ENCODE measurements around the gene B4GALT1.
A peak's percentile ranks its signal among the peaks of the same experiment; 100 is the strongest.
"Not testable (repeated sequence)": the region's sequence is repeated elsewhere in the genome, so short reads cannot be mapped to it uniquely, and the experiment has no call there.

The B4GALT1 gene

GRCh38 chr9:33165263-33166151 lies 1.6 kb downstream of the B4GALT1 start:
- Histone ChIP-seq H4K8ac (ENCODE audit: low read depth, low read length) (no peak overlapping the region), H3K27ac (ENCODE audit: low read depth, low read length) (no peak overlapping the region), H3K56ac (ENCODE audit: low read length) (peak overlapping the region; percentile 97), H3K4ac (ENCODE audit: low read depth, low read length) (no peak overlapping the region), H3K18ac (ENCODE audit: low read length) (no peak overlapping the region), H3K36me3 (ENCODE audit: control insufficient read depth, insufficient read depth, low read length) (no peaks in the 10 kb centered on the region), H3K79me2 (ENCODE audit: control insufficient read depth, insufficient read depth, low read length) (peaks cover 15% of the 10 kb centered on the region), H3K27me3 (ENCODE audit: insufficient read depth, low read length, poor library complexity) (no peaks in the 10 kb centered on the region), H4K5ac (ENCODE audit: low read length) (no peak overlapping the region), H2BK15ac (replicated peaks; ENCODE audit: low read depth) (no peak overlapping the region), H2AK5ac (ENCODE audit: low read length) (no peak overlapping the region), H3K9ac (ENCODE audit: low read length) (peak overlapping the region; percentile 87), H2BK5ac (ENCODE audit: low read length) (no peak overlapping the region), H2BK120ac (ENCODE audit: low read depth, low read length) (no peak overlapping the region), H3K79me1 (ENCODE audit: low read length) (peaks cover 16% of the 10 kb centered on the region), H3K4me1 (ENCODE audit: control insufficient read depth, low read depth, low read length) (peaks cover 15% of the 10 kb centered on the region), H3K4me2 (ENCODE audit: low read length) (peak overlapping the region; percentile 77), H3K4me3 (ENCODE audit: low read length) (no peak overlapping the region), H3K23ac (ENCODE audit: low read length) (no peak overlapping the region)
- no CpG with 5 or more reads among the region's 10 CpGs for WGBS (ENCODE audit: extremely low coverage, insufficient coverage, low lambda C conversion rate)
- DNase-seq = peak; percentile 69

GRCh38 chr9:33164921-33165262 lies 2.2 kb downstream of the B4GALT1 start:
- H4K5ac ChIP-seq (ENCODE audit: low read length); H3K27ac ChIP-seq (ENCODE audit: low read depth, low read length); H3K23ac ChIP-seq (ENCODE audit: low read length); H4K8ac ChIP-seq (ENCODE audit: low read depth, low read length); H3K4me3 ChIP-seq (ENCODE audit: low read length); H3K18ac ChIP-seq (ENCODE audit: low read length); H3K4ac ChIP-seq (ENCODE audit: low read depth, low read length); H2BK5ac ChIP-seq (ENCODE audit: low read length); H2AK5ac ChIP-seq (ENCODE audit: low read length); H3K27me3 ChIP-seq (ENCODE audit: insufficient read depth, low read length, poor library complexity); H3K56ac ChIP-seq (ENCODE audit: low read length); DNase-seq; H2BK120ac ChIP-seq (ENCODE audit: low read depth, low read length); H2BK15ac ChIP-seq (replicated peaks; ENCODE audit: low read depth); H3K9ac ChIP-seq (ENCODE audit: low read length); H3K4me2 ChIP-seq (ENCODE audit: low read length); H3K36me3 ChIP-seq (ENCODE audit: control insufficient read depth, insufficient read depth, low read length): not testable (repeated sequence)
- no CpG with 5 or more reads among the region's 7 CpGs for WGBS (ENCODE audit: extremely low coverage, insufficient coverage, low lambda C conversion rate)
- peaks cover 16% of the 10 kb centered on the region for H3K79me1 ChIP-seq (ENCODE audit: low read length)
- peaks cover 15% of the 10 kb centered on the region for H3K4me1 ChIP-seq (ENCODE audit: control insufficient read depth, low read depth, low read length)
- peaks cover 15% of the 10 kb centered on the region for H3K79me2 ChIP-seq (ENCODE audit: control insufficient read depth, insufficient read depth, low read length)

- Histone ChIP-seq H3K18ac (ENCODE audit: low read length) (no peak overlapping the region), H4K5ac (ENCODE audit: low read length) (no peak overlapping the region), H2BK5ac (ENCODE audit: low read length) (no peak overlapping the region), H3K56ac (ENCODE audit: low read length) (no peak overlapping the region), H3K4me3 (ENCODE audit: low read length) (no peak overlapping the region), H3K79me2 (ENCODE audit: control insufficient read depth, insufficient read depth, low read length) (peaks cover 18% of the 10 kb centered on the region), H3K9ac (ENCODE audit: low read length) (no peak overlapping the region), H3K36me3 (ENCODE audit: control insufficient read depth, insufficient read depth, low read length) (no peaks in the 10 kb centered on the region), H3K79me1 (ENCODE audit: low read length) (peaks cover 21% of the 10 kb centered on the region), H3K4me2 (ENCODE audit: low read length) (no peak overlapping the region), H3K23ac (ENCODE audit: low read length) (no peak overlapping the region), H2BK15ac (replicated peaks; ENCODE audit: low read depth) (no peak overlapping the region), H3K27ac (ENCODE audit: low read depth, low read length) (no peak overlapping the region), H4K8ac (ENCODE audit: low read depth, low read length) (no peak overlapping the region), H3K4me1 (ENCODE audit: control insufficient read depth, low read depth, low read length) (peaks cover 21% of the 10 kb centered on the region), H3K4ac (ENCODE audit: low read depth, low read length) (no peak overlapping the region), H2BK120ac (ENCODE audit: low read depth, low read length) (no peak overlapping the region), H3K27me3 (ENCODE audit: insufficient read depth, low read length, poor library complexity) (no peaks in the 10 kb centered on the region), H2AK5ac (ENCODE audit: low read length) (no peak overlapping the region)
- DNase-seq = peak; percentile 18
- WGBS (ENCODE audit: extremely low coverage, insufficient coverage, low lambda C conversion rate) = no CpG with 5 or more reads among the region's 11 CpGs
Measured at GRCh38 chr9:33164138-33164809, 2.9 kb downstream of the B4GALT1 start.

- no peaks in the 10 kb centered on the region for H3K36me3 ChIP-seq (ENCODE audit: control insufficient read depth, insufficient read depth, low read length)
- no peak overlapping the region for H2BK120ac ChIP-seq (ENCODE audit: low read depth, low read length)
- DNase-seq = no peak
- H3K4me2 ChIP-seq (ENCODE audit: low read length) = no peak overlapping the region
- H3K4ac ChIP-seq (ENCODE audit: low read depth, low read length) = no peak overlapping the region
- no peak overlapping the region for H3K9ac ChIP-seq (ENCODE audit: low read length)
- peaks cover 22% of the 10 kb centered on the region for H3K79me1 ChIP-seq (ENCODE audit: low read length)
- no peak overlapping the region for H3K23ac ChIP-seq (ENCODE audit: low read length)
- H4K8ac ChIP-seq (ENCODE audit: low read depth, low read length) = no peak overlapping the region
- no peak overlapping the region for H3K27ac ChIP-seq (ENCODE audit: low read depth, low read length)
- no peak overlapping the region for H3K56ac ChIP-seq (ENCODE audit: low read length)
- no peak overlapping the region for H2AK5ac ChIP-seq (ENCODE audit: low read length)
- no peak overlapping the region for H3K4me3 ChIP-seq (ENCODE audit: low read length)
- H2BK5ac ChIP-seq (ENCODE audit: low read length) = no peak overlapping the region
- no peaks in the 10 kb centered on the region for H3K27me3 ChIP-seq (ENCODE audit: insufficient read depth, low read length, poor library complexity)
- H4K5ac ChIP-seq (ENCODE audit: low read length) = no peak overlapping the region
- WGBS (ENCODE audit: extremely low coverage, insufficient coverage, low lambda C conversion rate) = no CpG with 5 or more reads among the region's 8 CpGs
- no peak overlapping the region for H2BK15ac ChIP-seq (replicated peaks; ENCODE audit: low read depth)
- peaks cover 26% of the 10 kb centered on the region for H3K4me1 ChIP-seq (ENCODE audit: control insufficient read depth, low read depth, low read length)
- H3K79me2 ChIP-seq (ENCODE audit: control insufficient read depth, insufficient read depth, low read length) = peaks cover 19% of the 10 kb centered on the region
- no peak overlapping the region for H3K18ac ChIP-seq (ENCODE audit: low read length)
Measured at GRCh38 chr9:33163433-33164137, 3.6 kb downstream of the B4GALT1 start.

GRCh38 chr9:33162721-33163311 lies 4.3 kb downstream of the B4GALT1 start:
- no peak for DNase-seq
- H3K9ac ChIP-seq (ENCODE audit: low read length) = no peak overlapping the region
- no peak overlapping the region for H3K4me3 ChIP-seq (ENCODE audit: low read length)
- H2BK5ac ChIP-seq (ENCODE audit: low read length) = no peak overlapping the region
- no peak overlapping the region for H2BK15ac ChIP-seq (replicated peaks; ENCODE audit: low read depth)
- H3K23ac ChIP-seq (ENCODE audit: low read length) = no peak overlapping the region
- H3K36me3 ChIP-seq (ENCODE audit: control insufficient read depth, insufficient read depth, low read length) = no peaks in the 10 kb centered on the region
- no peaks in the 10 kb centered on the region for H3K27me3 ChIP-seq (ENCODE audit: insufficient read depth, low read length, poor library complexity)
- H3K4ac ChIP-seq (ENCODE audit: low read depth, low read length) = no peak overlapping the region
- H2AK5ac ChIP-seq (ENCODE audit: low read length) = no peak overlapping the region
- H3K56ac ChIP-seq (ENCODE audit: low read length) = no peak overlapping the region
- H3K27ac ChIP-seq (ENCODE audit: low read depth, low read length) = no peak overlapping the region
- H3K79me2 ChIP-seq (ENCODE audit: control insufficient read depth, insufficient read depth, low read length) = peaks cover 24% of the 10 kb centered on the region
- H3K4me2 ChIP-seq (ENCODE audit: low read length) = no peak overlapping the region
- H3K79me1 ChIP-seq (ENCODE audit: low read length) = peaks cover 27% of the 10 kb centered on the region
- no peak overlapping the region for H3K18ac ChIP-seq (ENCODE audit: low read length)
- WGBS (ENCODE audit: extremely low coverage, insufficient coverage, low lambda C conversion rate) = no CpG with 5 or more reads among the region's 9 CpGs
- peaks cover 29% of the 10 kb centered on the region for H3K4me1 ChIP-seq (ENCODE audit: control insufficient read depth, low read depth, low read length)
- no peak overlapping the region for H4K8ac ChIP-seq (ENCODE audit: low read depth, low read length)
- H2BK120ac ChIP-seq (ENCODE audit: low read depth, low read length) = no peak overlapping the region
- no peak overlapping the region for H4K5ac ChIP-seq (ENCODE audit: low read length)
